Fibroblast of lung (primary cell): ENCODE results near the gene HLA-DQA2. TPM values are rescaled to one million over a fixed set of nuclear protein-coding genes. Genes with fewer than 3 reads are reported as not detected.

ENCODE experiments used
- DNase-seq, 2 donors: peaks; one replicate each; pipeline versions ENCODE4 v3.0.0 to v3.0.0-alpha.2; 2010; ENCODE audit warnings: low read depth in 2 of 2
- H2AFZ ChIP-seq: 2 replicates; pipeline ENCODE4 v1.5.1; 2012; ENCODE audit warnings: low read length, control low read depth, inconsistent platforms
- H3K27ac ChIP-seq: 2 replicates; pipeline ENCODE4 v1.5.1; 2011; ENCODE audit warnings: low read length, control low read depth; ENCODE audit not compliant: insufficient read depth
- H3K27me3 ChIP-seq: 2 replicates; pipeline ENCODE4 v1.5.1; 2011; ENCODE audit warnings: mild to moderate bottlenecking, low read length; ENCODE audit not compliant: control insufficient read depth, insufficient read depth
- H3K36me3 ChIP-seq: 2 replicates; pipeline ENCODE4 v1.5.1; 2011; ENCODE audit warnings: low read length; ENCODE audit not compliant: control insufficient read depth, insufficient read depth
- H3K4me1 ChIP-seq: 2 replicates; pipeline ENCODE4 v1.5.1; 2011; ENCODE audit warnings: low read length; ENCODE audit not compliant: control insufficient read depth, insufficient read depth; ENCODE audit errors: extremely low read depth
- H3K4me2 ChIP-seq: 2 replicates; pipeline ENCODE4 v1.5.1; 2011; ENCODE audit warnings: low read length, control low read depth; ENCODE audit not compliant: insufficient read depth; ENCODE audit errors: extremely low read depth
- H3K4me3 ChIP-seq, 4 experiments: fragments of 200-600 bp in 1 of 4; sonication (generic) in 1 of 4; replicated peaks in 1 of 4; 2 replicates each; pipeline ENCODE4 v1.5.1; 2011 to 2016; ENCODE audit warnings: low read length in 4 of 4, low read depth in 3 of 4, mild to moderate bottlenecking in 3 of 4, control low read depth in 2 of 4, inconsistent platforms in 1 of 4, mixed read lengths in 1 of 4; ENCODE audit not compliant: insufficient read depth in 1 of 4; ENCODE audit errors: control extremely low read depth in 1 of 4
- H3K79me2 ChIP-seq: 2 replicates; pipeline ENCODE4 v1.5.1; 2012; ENCODE audit warnings: mild to moderate bottlenecking, low read length, inconsistent platforms; ENCODE audit not compliant: control insufficient read depth, insufficient read depth
- H3K9ac ChIP-seq: 2 replicates; pipeline ENCODE4 v1.5.1; 2011; ENCODE audit warnings: mild to moderate bottlenecking, low read length, control low read depth; ENCODE audit not compliant: insufficient read depth
- H3K9me3 ChIP-seq: 2 replicates; pipeline ENCODE4 v1.5.1; 2012; ENCODE audit warnings: low read depth, low read length; ENCODE audit not compliant: control insufficient read depth, insufficient read depth
- H4K20me1 ChIP-seq: 2 replicates; pipeline ENCODE4 v1.5.1; 2011; ENCODE audit warnings: low read length; ENCODE audit not compliant: control insufficient read depth, insufficient read depth; ENCODE audit errors: extremely low read depth
- CTCF ChIP-seq, 2 donors: IDR thresholded peaks in 1 of 2; conservative IDR thresholded peaks in 1 of 2; 1 replicate in 1 of 2; 2 replicates in 1 of 2; pipeline ENCODE4 v1.5.1; 2011 to 2012; ENCODE audit warnings: low read length in 2 of 2, control low read depth in 1 of 2, inconsistent platforms in 1 of 2, low read depth in 1 of 2, mild to moderate bottlenecking in 1 of 2
- EZH2 ChIP-seq: IDR thresholded peaks from 2 replicates; pipeline ENCODE4 v1.5.1; 2012; ENCODE audit warnings: low read length, control low read depth, mild to moderate bottlenecking; ENCODE audit errors: missing control alignments
- polyA plus RNA-seq, 2 donors: library from polyadenylated mRNA; depleted of rRNA in 1 of 2; stranded (reverse) in 1 of 2; unstranded in 1 of 2; fragments of >200 nt; gene quantifications; 2 replicates each; pipeline ENCODE4 v1.2.1, GENCODE V29; 2011 to 2012; ENCODE audit warnings: missing spikeins in 1 of 2
- total RNA-seq: library from RNA; depleted of rRNA; stranded (reverse); fragments of >200 nt; gene quantifications from 2 replicates; pipeline ENCODE4 v1.2.1, GENCODE V29; 2014

HLA-DQA2 gene
- total and polyA plus RNA-seq, 2 donors (not counting 1 experiment from before 2014, with no cell fraction given), result not detected

- H3K27ac ChIP-seq, result no peak overlapping the region
- H3K4me2 ChIP-seq, result no peak overlapping the region
- no peaks in the 10 kb centered on the region for H4K20me1 ChIP-seq
- DNase-seq, result no peak
- no peaks in the 10 kb centered on the region for H3K79me2 ChIP-seq
- H3K9me3 ChIP-seq, result no peaks in the 10 kb centered on the region
- H3K4me3 ChIP-seq, result no peak overlapping the region
- H3K27me3 ChIP-seq, result no peaks in the 10 kb centered on the region
- no peak overlapping the region for H2AFZ ChIP-seq
- TF ChIP-seq EZH2 (no peak), CTCF (conservative IDR thresholded peaks at IDR 0.05 in 1 of 2, IDR thresholded peaks at IDR 0.05 in 1 of 2; ENCODE audit: low read depth in 1 of 2, low read length in 2 of 2) (no peak)
- H3K4me1 ChIP-seq, result no peaks in the 10 kb centered on the region
- H3K36me3 ChIP-seq, result no peaks in the 10 kb centered on the region
- no peak overlapping the region for H3K9ac ChIP-seq
These were observed 22.3 kb upstream of the HLA-DQA2 start for GRCh38 chr6:32718879-32719278.

DNA sequence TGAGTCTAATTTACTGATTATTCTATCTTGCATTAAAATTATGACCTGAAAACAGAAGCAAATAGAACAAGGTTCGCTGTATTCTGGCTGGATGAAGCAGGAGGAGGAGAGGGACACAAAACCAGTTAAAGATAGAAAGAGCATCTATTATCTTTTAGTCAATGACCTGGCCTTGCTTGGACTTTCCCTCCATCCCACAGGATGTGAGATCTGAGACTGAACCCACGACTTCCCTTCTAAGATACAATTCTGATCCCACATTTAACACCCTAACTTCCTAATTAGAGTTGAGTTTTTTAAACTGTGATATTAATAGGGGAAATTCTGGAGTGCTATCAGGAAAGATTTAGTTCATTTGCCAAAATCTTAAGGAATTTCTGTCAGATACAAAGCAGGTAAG, 3.1 kb upstream of the HLA-DQA2 start:
- no peaks in the 10 kb centered on the region for H3K79me2 ChIP-seq
- H3K27ac ChIP-seq, result no peak overlapping the region
- no peaks in the 10 kb centered on the region for H4K20me1 ChIP-seq
- DNase-seq, result no peak
- H3K9ac ChIP-seq, result no peak overlapping the region
- no peaks in the 10 kb centered on the region for H3K4me1 ChIP-seq
- H2AFZ ChIP-seq, result no peak overlapping the region
- no peaks in the 10 kb centered on the region for H3K36me3 ChIP-seq
- no peaks in the 10 kb centered on the region for H3K27me3 ChIP-seq
- no peak for TF ChIP-seq CTCF (conservative IDR thresholded peaks at IDR 0.05 in 1 of 2, IDR thresholded peaks at IDR 0.05 in 1 of 2; ENCODE audit: low read depth in 1 of 2, low read length in 2 of 2)
- TF ChIP-seq EZH2, result no peak
- no peaks in the 10 kb centered on the region for H3K9me3 ChIP-seq
- H3K4me2 ChIP-seq, result no peak overlapping the region
- no peak overlapping the region for H3K4me3 ChIP-seq

DNA sequence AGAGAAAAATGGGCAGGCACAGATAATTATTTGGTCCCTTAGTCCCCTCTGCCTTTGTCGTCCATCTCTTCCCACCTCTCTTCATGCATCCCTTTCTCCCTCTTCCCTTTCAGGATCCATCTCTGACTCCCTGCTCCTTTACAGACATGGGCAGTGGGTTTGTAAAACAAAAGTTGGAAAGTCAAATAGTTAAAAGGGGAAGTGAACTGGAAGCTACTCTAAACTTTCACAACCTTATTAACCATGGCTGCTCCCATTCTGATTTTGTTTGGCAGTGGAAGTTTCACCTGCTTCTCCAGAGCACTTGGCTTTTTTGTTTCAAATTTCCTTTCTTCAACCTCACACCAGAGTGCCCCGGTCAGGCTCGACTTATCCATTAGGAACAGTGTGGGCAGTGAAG, 1.2 kb downstream of the HLA-DQA2 start:
- Histone ChIP-seq H3K9me3 (no peaks in the 10 kb centered on the region), H3K4me2 (no peak overlapping the region)

More for the DNA sequence above, 1.2 kb downstream of the HLA-DQA2 start:
- no peaks in the 10 kb centered on the region for H3K79me2 ChIP-seq
- no peak for DNase-seq
- no peaks in the 10 kb centered on the region for H3K4me1 ChIP-seq
- H4K20me1 ChIP-seq, result no peaks in the 10 kb centered on the region
- H2AFZ ChIP-seq, result no peak overlapping the region
- no peaks in the 10 kb centered on the region for H3K27me3 ChIP-seq
- H3K27ac ChIP-seq, result no peak overlapping the region
- TF ChIP-seq EZH2 (no peak), CTCF (conservative IDR thresholded peaks at IDR 0.05 in 1 of 2, IDR thresholded peaks at IDR 0.05 in 1 of 2; ENCODE audit: low read depth in 1 of 2, low read length in 2 of 2) (no peak)
- H3K36me3 ChIP-seq, result no peaks in the 10 kb centered on the region
- H3K9ac ChIP-seq, result no peak overlapping the region
- H3K4me3 ChIP-seq, result no peak overlapping the region
